Glutamatergic neuron (in vitro differentiated cells): Measurements from ENCODE around the gene CYS1. TPM values are rescaled to one million over a fixed set of nuclear protein-coding genes. Genes with fewer than 3 reads are reported as not detected.

Experiments used
- DNase-seq: peaks from one replicate; pipeline ENCODE4 v3.0.0; 2022
- H3K27ac Mint-ChIP-seq: one replicate; pipeline ENCODE4 v1.8.0; 2020; ENCODE audit warnings: mild to moderate bottlenecking, mixed read lengths, inconsistent platforms; ENCODE audit not compliant: unreplicated experiment
- H3K27me3 Mint-ChIP-seq: one replicate; pipeline ENCODE4 v1.8.0; 2020; ENCODE audit warnings: mild to moderate bottlenecking, moderate library complexity, mixed read lengths, inconsistent platforms; ENCODE audit not compliant: unreplicated experiment
- H3K36me3 Mint-ChIP-seq: one replicate; pipeline ENCODE4 v1.8.0; 2020; ENCODE audit warnings: mild to moderate bottlenecking, mixed read lengths, inconsistent platforms; ENCODE audit not compliant: unreplicated experiment
- H3K4me1 Mint-ChIP-seq: one replicate; pipeline ENCODE4 v1.8.0; 2020; ENCODE audit warnings: mild to moderate bottlenecking, low read depth, mixed read lengths, inconsistent platforms; ENCODE audit not compliant: unreplicated experiment
- H3K4me3 Mint-ChIP-seq: one replicate; pipeline ENCODE4 v1.8.0; 2020; ENCODE audit warnings: mild to moderate bottlenecking, mixed read lengths, inconsistent platforms; ENCODE audit not compliant: unreplicated experiment
- H3K9me3 Mint-ChIP-seq: one replicate; pipeline ENCODE4 v1.8.0; 2020; ENCODE audit warnings: mild to moderate bottlenecking, moderate library complexity, mixed read lengths, inconsistent platforms; ENCODE audit not compliant: unreplicated experiment
- CTCF ChIP-seq: fragments of 200-600 bp; sonication (generic); IDR thresholded peaks from one replicate; pipeline ENCODE4 v1.5.0; 2021; ENCODE audit not compliant: partially characterized antibody, unreplicated experiment
- total RNA-seq: library from RNA; stranded (reverse); fragmentation: NEBNext Ultra II Directional; extraction: Animal tissue kit (Norgen Biotek cat#: 25700); gene quantifications from one replicate; pipeline ENCODE4 v1.2.1, GENCODE V29; 2021; ENCODE audit not compliant: unreplicated experiment

Gene CYS1
- total RNA-seq, 1 donor from 2014 or later, result not detected

GRCh38 chr2:10028407-10028987 lies 51.7 kb downstream of the CYS1 start:
- Mint-ChIP-seq H3K9me3 (peaks cover 2% of the 10 kb centered on the region), H3K4me1 (peaks cover 4% of the 10 kb centered on the region), H3K27me3 (no peaks in the 10 kb centered on the region), H3K27ac (no peak overlapping the region), H3K36me3 (peaks cover 4% of the 10 kb centered on the region), H3K4me3 (no peak overlapping the region)
- no peak for DNase-seq
- TF ChIP-seq CTCF, result no peak

DNA sequence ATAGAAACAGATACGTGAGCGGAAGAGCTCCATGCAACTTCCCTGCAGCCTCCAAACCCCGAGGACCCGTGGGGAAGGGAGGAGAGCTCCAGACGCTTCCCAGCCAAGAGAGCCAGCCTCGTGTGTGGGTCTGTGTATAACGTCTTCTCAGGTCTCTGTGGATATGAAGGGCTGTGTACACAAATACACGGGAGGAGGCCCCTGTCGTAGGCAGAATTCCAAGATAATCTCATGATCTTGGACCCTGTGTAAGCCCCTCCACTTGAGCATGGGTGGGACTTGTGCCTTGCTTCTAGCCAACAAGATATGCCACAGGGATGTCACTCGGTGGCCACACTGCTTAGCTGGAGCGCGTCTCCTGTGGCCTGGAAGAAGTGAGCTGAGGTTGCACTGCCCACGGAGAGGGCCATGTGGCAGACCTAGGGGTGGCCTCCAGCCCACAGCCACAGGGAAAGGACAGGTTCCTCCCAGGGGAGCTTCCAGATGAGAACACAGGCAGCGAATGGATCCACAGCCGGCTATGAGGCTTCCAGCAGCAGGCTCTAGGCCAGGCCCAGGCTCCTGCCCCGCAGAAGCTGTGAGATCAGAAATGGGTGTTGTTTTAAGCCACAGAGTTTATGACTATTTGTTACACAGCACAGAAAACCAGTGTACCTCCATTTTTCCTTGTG lies 52.4 kb downstream of the CYS1 start:
- peaks cover under 1% of the 10 kb centered on the region for H3K27me3 Mint-ChIP-seq
- no peak for TF ChIP-seq CTCF

GRCh38 chr2:10026940-10027569 lies 53.2 kb downstream of the CYS1 start:
- peaks cover 4% of the 10 kb centered on the region for H3K4me1 Mint-ChIP-seq
- no peak overlapping the region for H3K4me3 Mint-ChIP-seq
- peaks cover 4% of the 10 kb centered on the region for H3K36me3 Mint-ChIP-seq
- no peak for DNase-seq
- peaks cover 2% of the 10 kb centered on the region for H3K9me3 Mint-ChIP-seq
- H3K27me3 Mint-ChIP-seq, result peaks cover 3% of the 10 kb centered on the region
- H3K27ac Mint-ChIP-seq, result no peak overlapping the region
- TF ChIP-seq CTCF, result no peak

More for the DNA sequence above, 52.4 kb downstream of the CYS1 start:
- no peak for DNase-seq
- H3K36me3 Mint-ChIP-seq, result peaks cover 4% of the 10 kb centered on the region
- no peak overlapping the region for H3K4me3 Mint-ChIP-seq
- H3K9me3 Mint-ChIP-seq, result peaks cover 2% of the 10 kb centered on the region
- H3K27ac Mint-ChIP-seq, result no peak overlapping the region
- peaks cover 4% of the 10 kb centered on the region for H3K4me1 Mint-ChIP-seq

GRCh38 chr2:10022966-10023662 lies 57.1 kb downstream of the CYS1 start:
- Mint-ChIP-seq H3K27ac (no peak overlapping the region), H3K4me1 (no peaks in the 10 kb centered on the region)

More at GRCh38 chr2:10022966-10023662, 57.1 kb downstream of the CYS1 start:
- no peak overlapping the region for H3K4me3 Mint-ChIP-seq
- H3K36me3 Mint-ChIP-seq, result peaks cover 4% of the 10 kb centered on the region
- H3K9me3 Mint-ChIP-seq, result peaks cover 2% of the 10 kb centered on the region
- DNase-seq, result no peak
- H3K27me3 Mint-ChIP-seq, result peaks cover 3% of the 10 kb centered on the region
- TF ChIP-seq CTCF, result no peak
